Measurements from ENCODE around the gene MEIS1. TPM values are rescaled to one million over a fixed set of nuclear protein-coding genes. Genes with fewer than 3 reads are reported as not detected.

Gene MEIS1
- polyA plus RNA-seq, 1 experiment: 107 TPM

- Histone ChIP-seq H3K4me3 (ENCODE audit: low read depth, low read length) (no peak overlapping the region), H3K27ac (ENCODE audit: low read depth, low read length) (peak overlapping the region; percentile 84), H3K27me3 (ENCODE audit: control insufficient read depth, insufficient read depth, low read length) (no peaks in the 10 kb centered on the region), H3K9me3 (ENCODE audit: control insufficient read depth, insufficient read depth, low read length) (no peaks in the 10 kb centered on the region)
- DNase-seq (ENCODE audit: low read depth, low spot score): no peak
- TF ChIP-seq CTCF (IDR thresholded peaks at IDR 0.05; ENCODE audit: low read depth, low read length): no peak
- ChIA-PET CTCF (no interaction called here), POLR2A (no interaction called here)
Measured at GRCh38 chr2:66496670-66497420, 61.9 kb downstream of the MEIS1 start.

GRCh38 chr2:66497431-66498288 lies 62.7 kb downstream of the MEIS1 start:
- Histone ChIP-seq H3K27me3 (ENCODE audit: control insufficient read depth, insufficient read depth, low read length) (no peaks in the 10 kb centered on the region), H3K27ac (ENCODE audit: low read depth, low read length) (no peak overlapping the region), H3K4me3 (ENCODE audit: low read depth, low read length) (no peak overlapping the region), H3K9me3 (ENCODE audit: control insufficient read depth, insufficient read depth, low read length) (no peaks in the 10 kb centered on the region)
- TF ChIP-seq CTCF (IDR thresholded peaks at IDR 0.05; ENCODE audit: low read depth, low read length): no peak
- no peak for DNase-seq (ENCODE audit: low read depth, low spot score)
- POLR2A ChIA-PET: interaction anchor here (0.9 kb wide), 1 partner anchor 63 kb away, joined by 3 read pairs; no protein-coding TSS in a partner anchor
- CTCF ChIA-PET: no interaction called here

- TF ChIP-seq CTCF (IDR thresholded peaks at IDR 0.05; ENCODE audit: low read depth, low read length): no peak
- H3K27ac ChIP-seq (ENCODE audit: low read depth, low read length): no peak overlapping the region
- H3K9me3 ChIP-seq (ENCODE audit: control insufficient read depth, insufficient read depth, low read length): no peaks in the 10 kb centered on the region
- ChIA-PET CTCF (no interaction called here), POLR2A (interaction anchor here (0.9 kb wide), 1 partner anchor 64 kb away, joined by 3 read pairs; no protein-coding TSS in a partner anchor)
- H3K4me3 ChIP-seq (ENCODE audit: low read depth, low read length): no peak overlapping the region
- no peaks in the 10 kb centered on the region for H3K27me3 ChIP-seq (ENCODE audit: control insufficient read depth, insufficient read depth, low read length)
- no peak for DNase-seq (ENCODE audit: low read depth, low spot score)
Measured at GRCh38 chr2:66498289-66498975, 63.5 kb downstream of the MEIS1 start.

- POLR2A ChIA-PET: no interaction called here
- TF ChIP-seq CTCF (IDR thresholded peaks at IDR 0.05; ENCODE audit: low read depth, low read length): no peak
- Histone ChIP-seq H3K27ac (ENCODE audit: low read depth, low read length) (no peak overlapping the region), H3K9me3 (ENCODE audit: control insufficient read depth, insufficient read depth, low read length) (no peaks in the 10 kb centered on the region), H3K27me3 (ENCODE audit: control insufficient read depth, insufficient read depth, low read length) (no peaks in the 10 kb centered on the region), H3K4me3 (ENCODE audit: low read depth, low read length) (no peak overlapping the region)
- DNase-seq (ENCODE audit: low read depth, low spot score): no peak
- CTCF ChIA-PET: interaction anchor here (1.1 kb wide), 1 partner anchor 73 kb away, joined by 3 read pairs; no protein-coding TSS in a partner anchor
Measured at GRCh38 chr2:66501267-66501666, 66.3 kb downstream of the MEIS1 start.
